ENCODE results near the gene SAMD8.
A peak's percentile ranks its signal among the peaks of the same experiment; 100 is the strongest.
"Not testable (repeated sequence)": the region's sequence is repeated elsewhere in the genome, so short reads cannot be mapped to it uniquely, and the experiment has no call there.

SAMD8 gene

GRCh38 chr10:75086278-75086934, 25.1 kb upstream of the SAMD8 start:
- no peak for DNase-seq

GRCh38 chr10:75088640-75089039, 22.8 kb upstream of the SAMD8 start:
- no peak for DNase-seq

- DNase-seq, result no peak
These were observed 21.8 kb upstream of the SAMD8 start for GRCh38 chr10:75089634-75090033.

GRCh38 chr10:75091146-75091545, 20.3 kb upstream of the SAMD8 start:
- no peak for DNase-seq

GRCh38 chr10:75094465-75094864, 17.0 kb upstream of the SAMD8 start:
- DNase-seq, result no peak

- DNase-seq, result no peak
These were observed 15.8 kb upstream of the SAMD8 start for GRCh38 chr10:75095631-75096030.

- no peak for DNase-seq
These were observed 14.7 kb upstream of the SAMD8 start for GRCh38 chr10:75096749-75097148.

GRCh38 chr10:75097666-75098285, 13.7 kb upstream of the SAMD8 start:
- DNase-seq, result peak; percentile 4

GRCh38 chr10:75098902-75099673, 12.4 kb upstream of the SAMD8 start:
- DNase-seq, result no peak

GRCh38 chr10:75099952-75100763, 11.3 kb upstream of the SAMD8 start:
- DNase-seq, result peak; percentile 4

- no peak for DNase-seq
These were observed 10.6 kb upstream of the SAMD8 start for GRCh38 chr10:75100764-75101291.

- DNase-seq, result no peak
These were observed 9.8 kb upstream of the SAMD8 start for GRCh38 chr10:75101416-75102251.

GRCh38 chr10:75102830-75103673, 8.4 kb upstream of the SAMD8 start:
- no peak for DNase-seq

GRCh38 chr10:75103881-75104686, 7.4 kb upstream of the SAMD8 start:
- DNase-seq, result no peak

GRCh38 chr10:75104842-75105241, 6.6 kb upstream of the SAMD8 start:
- DNase-seq, result no peak

- no peak for DNase-seq
These were observed 5.8 kb upstream of the SAMD8 start for GRCh38 chr10:75105576-75106197.

GRCh38 chr10:75106242-75106641, 5.2 kb upstream of the SAMD8 start:
- no peak for DNase-seq

GRCh38 chr10:75106891-75107290, 4.6 kb upstream of the SAMD8 start:
- DNase-seq, result not testable (repeated sequence)
